AG04450 (cell line): ENCODE data around the gene UBR4. TPM values are rescaled to one million over a fixed set of nuclear protein-coding genes. Genes with fewer than 3 reads are reported as not detected.

Source experiments
- CTCF ChIA-PET: fragments of 300-600, 350-600 bp; formaldehyde crosslinking; extraction: SDS; loops from one replicate; lab custom pipeline; 2022; ENCODE audit warnings: antibody characterized with exemption, inconsistent platforms; lab: Charles Lee
- POLR2A ChIA-PET: fragments of 350-600 bp; formaldehyde crosslinking; extraction: SDS; loops from one replicate; lab custom pipeline; 2021; ENCODE audit warnings: antibody characterized with exemption, inconsistent platforms; lab: Yijun Ruan, JAX
- DNase-seq: peaks from one replicate; pipeline ENCODE4 v3.0.0-alpha.2; 2011; ENCODE audit warnings: low read depth, low spot score
- H3K27ac ChIP-seq: one replicate; pipeline ENCODE4 v1.5.1; 2012; ENCODE audit warnings: low read depth, low read length, control low read depth
- H3K27me3 ChIP-seq: one replicate; pipeline ENCODE4 v1.6.0; 2012; ENCODE audit warnings: low read length; ENCODE audit not compliant: control insufficient read depth, insufficient read depth
- H3K4me3 ChIP-seq: 2 replicates; pipeline ENCODE4 v1.5.1; 2011; ENCODE audit warnings: mild to moderate bottlenecking, low read depth, low read length, control low read depth
- H3K9me3 ChIP-seq: 2 replicates; pipeline ENCODE4 v1.5.1; 2012; ENCODE audit warnings: low read length; ENCODE audit not compliant: control insufficient read depth, insufficient read depth
- CTCF ChIP-seq: IDR thresholded peaks from 2 replicates; pipeline ENCODE4 v1.5.1; 2011; ENCODE audit warnings: low read depth, low read length, control low read depth, inconsistent platforms
- polyA plus RNA-seq: library from polyadenylated mRNA; depleted of rRNA; stranded (reverse); fragments of >200 nt; gene quantifications from 2 replicates; pipeline ENCODE4 v1.2.3, GENCODE V29; 2011

UBR4 gene
- polyA plus RNA-seq, 1 experiment: 91.9 TPM

GRCh38 chr1:19033515-19033839, 176.6 kb downstream of the UBR4 start:
- CTCF ChIA-PET: no interaction called here
- no peak for TF ChIP-seq CTCF

GRCh38 chr1:19032701-19033514, 177.2 kb downstream of the UBR4 start:
- TF ChIP-seq CTCF: no peak
- Histone ChIP-seq H3K9me3 (peaks cover 5% of the 10 kb centered on the region), H3K27ac (no peak overlapping the region), H3K4me3 (no peak overlapping the region), H3K27me3 (peaks cover 7% of the 10 kb centered on the region)
- POLR2A ChIA-PET: interaction anchor here (1.1 kb wide), 1 partner anchor 76 kb away, joined by 3 read pairs; the partner anchor contains the start of gene IFFO2
- CTCF ChIA-PET: no interaction called here
- no peak for DNase-seq

More at GRCh38 chr1:19033515-19033839, 176.6 kb downstream of the UBR4 start:
- Histone ChIP-seq H3K27ac (no peak overlapping the region), H3K9me3 (peaks cover 5% of the 10 kb centered on the region), H3K4me3 (no peak overlapping the region), H3K27me3 (peaks cover 11% of the 10 kb centered on the region)
- POLR2A ChIA-PET: no interaction called here
- no peak for DNase-seq

GRCh38 chr1:19032413-19032695, 177.7 kb downstream of the UBR4 start:
- Histone ChIP-seq H3K27me3 (peaks cover 6% of the 10 kb centered on the region), H3K9me3 (peaks cover 5% of the 10 kb centered on the region), H3K4me3 (no peak overlapping the region), H3K27ac (no peak overlapping the region)
- ChIA-PET CTCF (no interaction called here), POLR2A (interaction anchor here (1.1 kb wide), 1 partner anchor 76 kb away, joined by 3 read pairs; the partner anchor contains the start of gene IFFO2)
- TF ChIP-seq CTCF: no peak
- no peak for DNase-seq

GRCh38 chr1:19029191-19030085, 180.6 kb downstream of the UBR4 start:
- CTCF ChIA-PET: no interaction called here
- POLR2A ChIA-PET: no interaction called here
- Histone ChIP-seq H3K27ac (no peak overlapping the region), H3K4me3 (no peak overlapping the region), H3K27me3 (peaks cover 6% of the 10 kb centered on the region), H3K9me3 (peaks cover 5% of the 10 kb centered on the region)
- no peak for TF ChIP-seq CTCF
- DNase-seq: no peak
